Tibial nerve (tissue), 4 donors: ENCODE data around the gene SMYD3. TPM values are rescaled to one million over a fixed set of nuclear protein-coding genes. Genes with fewer than 3 reads are reported as not detected.

ENCODE experiments used
- DNase-seq, 2 donors: peaks; one replicate each; pipeline ENCODE4 v3.0.0-alpha.2; 2019; ENCODE audit warnings: low spot score in 2 of 2
- H3K27ac ChIP-seq, 4 donors: fragments of 200-600 bp; sonication (generic) in 3 of 4; one replicate each; pipeline ENCODE4 v1.5.1; 2017 to 2019; ENCODE audit warnings: mild to moderate bottlenecking in 1 of 4
- H3K27me3 ChIP-seq, 2 donors: fragments of 200-600 bp; sonication (generic) in 1 of 2; one replicate each; pipeline versions ENCODE4 v1.5.1 to v1.6.0; 2017 to 2019
- H3K36me3 ChIP-seq, 3 donors: fragments of 200-600 bp; sonication (generic); one replicate each; pipeline ENCODE4 v1.5.1; 2018 to 2019
- H3K4me1 ChIP-seq, 4 donors: fragments of 200-600 bp; sonication (generic) in 3 of 4; one replicate each; pipeline ENCODE4 v1.5.1; 2017 to 2019
- H3K4me3 ChIP-seq, 4 donors: fragments of 200-600 bp; sonication (generic) in 3 of 4; one replicate each; pipeline ENCODE4 v1.5.1; 2017 to 2019; ENCODE audit warnings: mild to moderate bottlenecking in 1 of 4, moderate library complexity in 1 of 4
- H3K9me3 ChIP-seq, 4 donors: fragments of 200-600 bp; sonication (generic) in 3 of 4; one replicate each; pipeline ENCODE4 v1.5.1; 2017 to 2019
- CTCF ChIP-seq, 5 experiments: fragments of 200-600 bp in 3 of 5; fragments of 450-650 bp in 2 of 5; sonication (generic) in 3 of 5; IDR thresholded peaks; one replicate each; pipeline ENCODE4 v1.5.1; 2016 to 2019; ENCODE audit warnings: antibody characterized with exemption in 5 of 5, mild to moderate bottlenecking in 3 of 5, moderate library complexity in 2 of 5
- EP300 ChIP-seq, 2 donors: sonication (generic); formaldehyde crosslinking; IDR thresholded peaks; one replicate each; pipeline ENCODE4 v1.6.1; 2017; ENCODE audit warnings: antibody characterized with exemption in 2 of 2, mild to moderate bottlenecking in 1 of 2
- POLR2A ChIP-seq, 2 donors: fragments of 450-650 bp; IDR thresholded peaks; one replicate each; pipeline ENCODE4 v1.6.1; 2017; ENCODE audit warnings: antibody characterized with exemption in 2 of 2, mild to moderate bottlenecking in 2 of 2, moderate library complexity in 2 of 2
- WGBS, 2 donors: methylation state at CpG; one replicate each; pipeline ENCODE4 v1.1.5; 2018; 5-methylcytosine and 5-hydroxymethylcytosine counted together
- total RNA-seq, 4 donors: library from RNA; depleted of rRNA; stranded (reverse); fragments of >200 nt; gene quantifications; one replicate each; pipeline ENCODE4 v1.1.0, GENCODE V29; 2016

The SMYD3 gene
- total RNA-seq, 4 donors from 2014 or later: 22.2 to 30.3 (median 27.0) TPM

- Histone ChIP-seq H3K27ac (no peak overlapping the region), H3K36me3 (peaks cover 0 to 33% (median 0%) of the 10 kb centered on the region in 3 donors), H3K9me3 (peaks cover 0 to 2% (median 0%) of the 10 kb centered on the region in 4 donors), H3K4me1 (no peaks in the 10 kb centered on the region), H3K4me3 (no peak overlapping the region), H3K27me3 (no peaks in the 10 kb centered on the region)
- no peak for TF ChIP-seq CTCF (IDR thresholded peaks at IDR 0.05)
- no peak for TF ChIP-seq EP300 (IDR thresholded peaks at IDR 0.05)
- TF ChIP-seq POLR2A (IDR thresholded peaks at IDR 0.05): no peak
- 85 to 92% methylated on average over 2 of the region's 2 CpGs for WGBS, 2 donors
- DNase-seq: no peak
These were observed 606.0 kb downstream of the SMYD3 start for GRCh38 chr1:245901037-245901436.

GRCh38 chr1:245898581-245898980 is 608.5 kb downstream of the SMYD3 start:
- Histone ChIP-seq H3K36me3 (peaks cover 0 to 34% (median 0%) of the 10 kb centered on the region in 3 donors), H3K27me3 (no peaks in the 10 kb centered on the region), H3K9me3 (peaks cover 0 to 7% (median 0%) of the 10 kb centered on the region in 4 donors), H3K4me1 (no peaks in the 10 kb centered on the region), H3K27ac (no peak overlapping the region), H3K4me3 (no peak overlapping the region)
- WGBS, 2 donors: 87 to 91% methylated on average over 2 of the region's 2 CpGs
- DNase-seq: no peak
- TF ChIP-seq EP300 (IDR thresholded peaks at IDR 0.05) (no peak), POLR2A (IDR thresholded peaks at IDR 0.05) (no peak)

GRCh38 chr1:245896258-245896657 is 610.8 kb downstream of the SMYD3 start:
- Histone ChIP-seq H3K36me3 (peaks cover 0 to 47% (median 0%) of the 10 kb centered on the region in 3 donors), H3K4me3 (no peak overlapping the region), H3K27ac (no peak overlapping the region), H3K9me3 (peaks cover 0 to 27% (median 0%) of the 10 kb centered on the region in 4 donors), H3K27me3 (no peaks in the 10 kb centered on the region), H3K4me1 (no peaks in the 10 kb centered on the region)
- no peak for DNase-seq
- WGBS, 2 donors: 83 to 90% methylated on average over 3 of the region's 3 CpGs
- TF ChIP-seq POLR2A (IDR thresholded peaks at IDR 0.05) (no peak), CTCF (IDR thresholded peaks at IDR 0.05) (no peak), EP300 (IDR thresholded peaks at IDR 0.05) (no peak)

GRCh38 chr1:245895455-245895959 is 611.6 kb downstream of the SMYD3 start:
- Histone ChIP-seq H3K27me3 (no peaks in the 10 kb centered on the region), H3K4me1 (no peaks in the 10 kb centered on the region), H3K4me3 (no peak overlapping the region), H3K9me3 (peaks cover 0 to 27% (median 0%) of the 10 kb centered on the region in 4 donors), H3K27ac (no peak overlapping the region), H3K36me3 (peaks cover 0 to 47% (median 0%) of the 10 kb centered on the region in 3 donors)
- WGBS, 2 donors: 76 to 83% methylated on average over 5 of the region's 5 CpGs
- DNase-seq: no peak
- TF ChIP-seq EP300 (IDR thresholded peaks at IDR 0.05): no peak
- TF ChIP-seq POLR2A (IDR thresholded peaks at IDR 0.05): no peak
- TF ChIP-seq CTCF (IDR thresholded peaks at IDR 0.05): no peak

- DNase-seq: no peak
- no peak for TF ChIP-seq CTCF (IDR thresholded peaks at IDR 0.05)
- no peak for TF ChIP-seq EP300 (IDR thresholded peaks at IDR 0.05)
- TF ChIP-seq POLR2A (IDR thresholded peaks at IDR 0.05): no peak
- no peaks in the 10 kb centered on the region for H3K27me3 ChIP-seq
- WGBS, 2 donors: 56 to 72% methylated on average over 7 of the region's 7 CpGs
- peaks cover 0 to 27% (median 0%) of the 10 kb centered on the region in 4 donors for H3K9me3 ChIP-seq
- H3K36me3 ChIP-seq: peaks cover 0 to 41% (median 0%) of the 10 kb centered on the region in 3 donors
- H3K27ac ChIP-seq: no peak overlapping the region
- no peaks in the 10 kb centered on the region for H3K4me1 ChIP-seq
- H3K4me3 ChIP-seq: no peak overlapping the region
These were observed 612.2 kb downstream of the SMYD3 start for GRCh38 chr1:245894843-245895242.
